HS-27A (cell line): ENCODE data around the gene BCL2.

Source experiments
- DNase-seq: peaks from one replicate; pipeline ENCODE4 v3.0.0-alpha.2; 2012; ENCODE audit warnings: low read depth, missing footprints

Gene BCL2

GRCh38 chr18:63083020-63083531 lies 236.5 kb downstream of the BCL2 start:
- no peak for DNase-seq

- DNase-seq = no peak
Observed at GRCh38 chr18:63082366-63083019, 237.1 kb downstream of the BCL2 start.

GRCh38 chr18:63079114-63079513 lies 240.5 kb downstream of the BCL2 start:
- no peak for DNase-seq

GRCh38 chr18:63078471-63078870 lies 241.1 kb downstream of the BCL2 start:
- DNase-seq = no peak

GRCh38 chr18:63074981-63075404 lies 244.6 kb downstream of the BCL2 start:
- peak; percentile 14 for DNase-seq

GRCh38 chr18:63073481-63073880 lies 246.1 kb downstream of the BCL2 start:
- DNase-seq = no peak
